ENCODE results near the gene TNFRSF18. TPM values are rescaled to one million over a fixed set of nuclear protein-coding genes. Genes with fewer than 3 reads are reported as not detected.

The TNFRSF18 gene
- total and polyA plus RNA-seq, 8 donors: 0.32 to 1.2 (median 0.34) TPM; not detected in 3

GRCh38 chr1:1166642-1167397 is 39.6 kb downstream of the TNFRSF18 start:
- no peaks in the 10 kb centered on the region for H3K27me3 ChIP-seq
- H3K9me3 ChIP-seq: no peaks in the 10 kb centered on the region
- TF ChIP-seq, protein P1, sequence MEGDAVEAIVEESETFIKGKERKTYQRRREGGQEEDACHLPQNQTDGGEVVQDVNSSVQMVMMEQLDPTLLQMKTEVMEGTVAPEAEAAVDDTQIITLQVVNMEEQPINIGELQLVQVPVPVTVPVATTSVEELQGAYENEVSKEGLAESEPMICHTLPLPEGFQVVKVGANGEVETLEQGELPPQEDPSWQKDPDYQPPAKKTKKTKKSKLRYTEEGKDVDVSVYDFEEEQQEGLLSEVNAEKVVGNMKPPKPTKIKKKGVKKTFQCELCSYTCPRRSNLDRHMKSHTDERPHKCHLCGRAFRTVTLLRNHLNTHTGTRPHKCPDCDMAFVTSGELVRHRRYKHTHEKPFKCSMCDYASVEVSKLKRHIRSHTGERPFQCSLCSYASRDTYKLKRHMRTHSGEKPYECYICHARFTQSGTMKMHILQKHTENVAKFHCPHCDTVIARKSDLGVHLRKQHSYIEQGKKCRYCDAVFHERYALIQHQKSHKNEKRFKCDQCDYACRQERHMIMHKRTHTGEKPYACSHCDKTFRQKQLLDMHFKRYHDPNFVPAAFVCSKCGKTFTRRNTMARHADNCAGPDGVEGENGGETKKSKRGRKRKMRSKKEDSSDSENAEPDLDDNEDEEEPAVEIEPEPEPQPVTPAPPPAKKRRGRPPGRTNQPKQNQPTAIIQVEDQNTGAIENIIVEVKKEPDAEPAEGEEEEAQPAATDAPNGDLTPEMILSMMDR (IDR thresholded peaks at IDR 0.05): no peak
- intact Hi-C loops (cut with DNase I): no loop called here
- FAIRE-seq (no peak), DNase-seq (peak in 2 of 6 donors; percentile 48 to 83), ATAC-seq (no peak)
- H3K4me3 ChIP-seq: peak overlapping the region in 2 of 4 donors; percentile 6 to 85
- peaks cover 5 to 14% (median 6%) of the 10 kb centered on the region in 3 donors for H3K4me1 ChIP-seq
- WGBS, 2 donors: 60 to 71% methylated on average over 41 to 44 of the region's 44 CpGs
- no peaks in the 10 kb centered on the region for H3K36me3 ChIP-seq
- no peak overlapping the region for H3K27ac ChIP-seq

GRCh38 chr1:1165900-1166421 is 40.4 kb downstream of the TNFRSF18 start:
- Histone ChIP-seq H3K27me3 (no peaks in the 10 kb centered on the region), H3K4me1 (peaks cover 5 to 14% (median 6%) of the 10 kb centered on the region in 3 donors), H3K4me3 (peak overlapping the region in 3 of 4 donors; percentile 50 to 85 (median 66)), H3K9me3 (no peaks in the 10 kb centered on the region), H3K36me3 (no peaks in the 10 kb centered on the region), H3K27ac (peak overlapping the region; percentile 89 to 96 (median 96))
- WGBS, 2 donors: 32 to 34% methylated on average over 18 to 23 of the region's 23 CpGs
- intact Hi-C loops (cut with DNase I): no loop called here
- ATAC-seq (no peak), FAIRE-seq (no peak), DNase-seq (peak in 3 of 6 donors; percentile 41 to 87 (median 58))
- TF ChIP-seq, protein P1 (IDR thresholded peaks at IDR 0.05): no peak

GRCh38 chr1:1165485-1165884 is 40.9 kb downstream of the TNFRSF18 start:
- DNase-seq: peak in 3 of 6 donors; percentile 45 to 77 (median 56)
- TF ChIP-seq, protein P1 (IDR thresholded peaks at IDR 0.05): no peak
- Histone ChIP-seq H3K4me1 (peaks cover 5 to 14% (median 6%) of the 10 kb centered on the region in 3 donors), H3K27ac (peak overlapping the region; percentile 89 to 96 (median 96)), H3K9me3 (no peaks in the 10 kb centered on the region), H3K36me3 (no peaks in the 10 kb centered on the region), H3K4me3 (peak overlapping the region; percentile 43 to 85 (median 58)), H3K27me3 (no peaks in the 10 kb centered on the region)
- intact Hi-C loops (cut with DNase I): no loop called here
- peak in 1 of 4 donors; percentile 5 for ATAC-seq
- 9 to 18% methylated on average over 12 of the region's 12 CpGs for WGBS, 2 donors
- FAIRE-seq: no peak

DNA sequence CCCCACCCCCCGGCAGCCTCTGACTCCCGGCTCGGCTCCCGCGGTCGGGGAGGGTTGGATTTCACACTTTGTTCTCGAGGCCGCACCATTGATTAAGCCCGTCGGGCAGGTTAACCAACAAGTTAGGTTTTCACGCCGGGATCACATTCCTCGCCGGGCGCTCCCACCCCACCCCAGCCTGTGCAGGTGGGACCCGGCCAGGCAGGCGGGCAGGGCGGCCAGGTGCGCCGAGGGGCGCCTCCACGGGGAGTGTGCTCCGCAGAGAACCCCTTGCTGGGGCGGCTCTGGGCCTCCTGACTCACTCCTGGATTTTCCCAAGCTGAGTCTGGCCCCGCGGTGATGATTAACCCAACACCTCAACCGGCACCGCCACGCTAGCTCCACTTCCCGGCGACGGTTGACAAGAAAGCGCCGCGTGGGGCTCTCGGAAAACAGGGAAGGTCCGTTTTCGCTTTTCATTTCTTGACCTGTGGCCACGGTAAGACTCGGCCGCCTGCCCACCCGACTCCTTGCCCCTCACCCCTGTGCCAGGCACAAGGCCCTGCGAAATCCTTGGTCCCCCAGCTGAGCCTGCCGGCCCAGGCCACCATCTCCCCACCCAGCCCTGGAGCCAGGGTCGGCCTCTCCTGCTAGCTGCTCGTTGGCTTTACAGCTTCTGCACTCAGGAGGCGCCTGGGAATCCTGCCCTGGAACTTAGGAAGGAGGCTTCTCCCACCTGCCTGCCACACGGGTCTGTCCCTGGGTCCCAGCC is 41.5 kb downstream of the TNFRSF18 start:
- Histone ChIP-seq H3K4me3 (peak overlapping the region; percentile 43 to 85 (median 58)), H3K27me3 (no peaks in the 10 kb centered on the region), H3K4me1 (peaks cover 5 to 14% (median 6%) of the 10 kb centered on the region in 3 donors), H3K36me3 (no peaks in the 10 kb centered on the region), H3K27ac (peak overlapping the region; percentile 89 to 96 (median 96)), H3K9me3 (no peaks in the 10 kb centered on the region)
- intact Hi-C loops (cut with DNase I): no loop called here
- DNase-seq (peak; percentile 68 to 90 (median 81)), ATAC-seq (peak; percentile 37 to 62 (median 52)), FAIRE-seq (no peak)
- TF ChIP-seq, protein P1 (IDR thresholded peaks at IDR 0.05): no peak
- WGBS, 2 donors: 14% methylated on average over 47 to 48 of the region's 48 CpGs

Measured in pancreas (tissue), 10 donors.